Anterior cingulate cortex (tissue), 58 donors: ENCODE measurements around the gene IL7R.

Source experiments
- DNase-seq, 58 donors: peaks; one replicate each; lab custom pipeline; 2025; lab: John Stamatoyannopoulos, UW

The IL7R gene

DNA sequence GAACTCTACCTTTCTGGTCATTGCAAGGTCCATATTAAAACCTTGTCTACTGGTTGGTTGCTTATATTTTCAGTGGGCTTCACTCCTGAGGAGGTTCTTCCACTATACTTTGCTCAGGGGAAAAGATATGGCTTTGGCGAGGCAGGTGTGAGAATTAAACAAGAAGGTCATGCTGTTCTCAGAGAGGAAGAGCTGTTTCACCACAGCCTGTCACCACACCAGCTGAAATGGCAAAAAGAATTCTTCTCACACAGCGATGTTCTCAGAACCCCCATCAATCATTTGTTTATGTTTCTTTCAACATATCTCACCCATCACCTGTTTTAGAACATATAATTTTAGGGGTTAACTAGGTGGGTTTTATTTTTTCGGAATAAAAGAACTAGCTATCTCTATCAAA, 43.1 kb downstream of the IL7R start:
- DNase-seq: no peak

DNA sequence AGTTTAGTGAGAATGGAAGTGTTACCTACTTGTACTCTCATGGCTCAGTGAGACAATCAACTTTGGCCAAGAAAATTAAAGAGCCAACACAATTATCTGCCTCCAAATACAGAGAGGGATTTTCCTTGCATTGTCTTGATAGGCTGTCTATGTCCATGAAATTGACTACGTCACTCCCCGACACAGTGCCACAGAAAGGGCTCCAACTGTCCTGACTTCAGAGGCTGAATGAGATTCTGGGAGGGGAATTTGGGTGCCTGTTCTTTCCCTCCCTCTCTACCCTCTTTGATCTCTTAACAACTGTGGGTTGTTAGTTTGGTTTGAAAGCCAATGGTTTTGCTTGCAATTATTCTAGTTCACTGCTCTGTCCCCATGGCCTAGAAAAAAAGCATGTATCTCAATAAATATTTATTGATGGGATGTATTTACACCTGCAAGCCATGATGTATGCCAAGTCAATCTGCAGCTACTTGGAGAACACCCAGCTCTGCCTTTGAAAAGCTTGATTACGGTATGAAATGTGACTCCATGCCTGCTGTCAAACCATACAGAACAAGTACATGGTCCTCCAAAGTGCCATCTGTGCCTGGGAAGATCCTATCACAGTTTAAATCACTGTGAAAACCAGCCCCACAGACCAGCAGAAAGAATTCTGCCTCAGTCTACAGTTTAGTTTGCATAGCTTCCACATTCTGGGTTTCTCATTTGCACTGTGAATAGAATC, 44.4 kb downstream of the IL7R start:
- DNase-seq: peak in 10 of 58 donors; percentile 2 to 31 (median 10)

DNA sequence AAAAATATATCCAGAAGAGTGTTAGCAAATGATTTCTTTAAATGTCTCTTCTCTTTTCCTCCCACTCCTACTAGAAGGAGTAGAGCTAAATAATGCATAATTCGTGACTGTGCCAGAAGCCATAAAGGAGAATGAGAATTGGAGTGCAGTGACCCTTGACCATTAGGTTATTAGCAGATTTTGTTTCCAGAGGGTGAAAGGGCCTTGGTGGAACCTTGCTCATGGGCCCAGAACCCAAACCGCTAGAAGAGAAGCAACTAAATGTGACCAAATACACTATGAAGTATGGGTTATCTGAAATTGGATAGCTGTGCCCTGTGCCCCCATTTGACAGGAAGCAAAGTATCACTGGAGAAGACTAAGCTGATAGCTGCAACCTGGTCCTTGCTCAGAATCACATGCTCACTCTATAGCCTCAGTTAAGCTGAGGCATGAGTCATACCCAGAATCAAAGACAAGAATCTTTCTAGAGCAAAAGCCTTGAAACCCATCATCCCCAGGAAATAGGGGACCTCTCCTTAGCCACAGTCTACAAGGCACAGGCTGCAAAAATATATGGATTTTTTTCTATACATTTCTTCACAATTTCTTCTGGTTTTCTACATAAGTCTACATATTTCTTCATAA, 45.5 kb downstream of the IL7R start:
- no peak for DNase-seq

DNA sequence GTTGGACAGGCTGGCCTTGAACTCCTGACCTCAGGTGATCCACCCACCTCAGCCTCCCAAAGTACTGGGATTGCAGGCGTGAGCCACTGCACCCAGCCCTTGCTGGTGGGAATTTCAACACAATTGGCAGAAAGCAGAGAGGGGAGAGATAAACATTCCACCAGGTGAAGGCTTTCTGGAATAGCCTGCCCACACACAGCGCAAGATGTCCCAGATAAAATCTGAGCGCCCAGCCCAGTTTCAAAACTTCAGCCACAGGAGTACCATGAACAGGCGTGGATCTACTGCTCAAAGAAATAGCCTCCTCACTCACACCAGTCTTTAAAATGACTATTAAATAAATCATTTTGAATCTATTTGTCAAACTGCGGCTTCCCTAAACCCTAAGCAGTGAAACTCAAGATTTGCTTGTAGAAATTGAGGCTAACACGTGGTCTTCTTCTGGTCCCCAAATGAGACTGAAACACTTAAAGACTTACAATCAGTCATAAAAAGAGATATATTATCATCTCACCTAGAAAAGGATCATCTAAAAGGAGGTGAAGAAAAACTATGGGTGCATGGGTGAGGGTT, 47.0 kb downstream of the IL7R start:
- no peak for DNase-seq

DNA sequence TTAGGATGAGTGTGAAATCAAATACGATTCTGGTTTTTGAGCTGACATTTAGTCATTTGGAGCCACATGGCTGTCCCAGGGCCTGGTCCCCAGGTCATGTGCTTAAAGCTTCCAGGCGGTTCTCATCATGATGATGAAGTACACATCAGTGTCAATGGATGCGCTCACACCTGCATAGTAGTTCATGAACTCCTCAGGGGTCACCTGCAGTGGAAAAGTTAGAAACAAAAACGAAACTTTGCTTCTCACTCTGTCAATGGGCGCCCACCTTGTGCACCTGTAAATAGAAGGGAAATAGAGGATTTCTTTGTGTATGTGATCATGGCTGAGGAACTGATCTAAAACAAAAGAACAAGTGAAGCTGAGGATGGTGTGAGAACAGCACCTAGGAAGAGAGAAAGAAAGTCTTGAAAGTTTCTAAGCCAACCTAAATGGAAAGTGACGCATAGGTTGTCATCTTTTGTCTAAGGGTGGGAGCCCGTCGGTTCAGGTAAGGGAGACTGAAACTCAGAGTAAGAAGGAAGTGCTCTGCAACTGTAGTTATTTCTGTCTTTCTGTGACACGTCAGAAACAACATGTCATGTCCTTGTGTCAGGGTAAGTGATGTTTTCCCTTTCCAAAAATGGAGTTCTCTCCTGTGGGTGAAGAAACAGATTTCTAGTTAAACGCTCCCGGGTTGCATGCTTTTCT, 47.9 kb downstream of the IL7R start:
- no peak for DNase-seq

DNA sequence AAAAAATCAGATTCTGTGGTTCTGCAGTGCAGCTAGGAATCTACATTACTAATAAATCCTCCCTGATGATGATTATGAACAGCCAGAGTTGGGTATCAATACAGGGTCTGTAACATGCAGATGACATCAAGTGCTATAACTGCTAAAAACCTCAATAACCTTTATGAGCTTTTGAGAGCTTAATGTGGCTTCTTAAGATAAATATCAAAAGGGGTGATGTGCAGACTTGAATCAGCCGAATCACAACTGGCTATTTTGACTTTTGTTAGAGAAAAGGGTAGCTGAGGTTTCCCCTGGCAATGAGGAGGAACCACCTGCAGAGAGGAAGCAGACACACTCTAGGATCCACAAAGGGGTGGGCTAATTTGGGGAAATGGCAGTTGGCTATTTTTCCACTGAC, 51.5 kb downstream of the IL7R start:
- no peak for DNase-seq

DNA sequence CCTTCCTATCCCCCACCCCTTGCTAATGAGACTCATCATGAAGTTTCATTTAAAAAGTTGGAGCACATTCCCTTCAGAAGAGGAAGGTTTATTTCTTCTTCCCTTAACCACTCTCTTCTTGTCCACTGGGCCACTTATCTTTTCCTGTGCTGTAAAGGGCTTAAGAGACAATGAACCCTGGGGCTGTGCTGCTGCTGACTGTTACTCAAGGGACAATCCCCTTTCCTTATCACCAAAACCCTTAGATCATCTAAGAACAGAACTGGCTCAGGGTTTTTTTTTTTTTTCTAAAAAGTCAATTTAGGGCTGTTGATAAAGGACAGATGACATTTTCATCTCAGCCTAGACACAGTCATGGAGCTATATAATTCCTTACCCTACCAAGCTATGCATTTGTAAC, 52.1 kb downstream of the IL7R start:
- no peak for DNase-seq

DNA sequence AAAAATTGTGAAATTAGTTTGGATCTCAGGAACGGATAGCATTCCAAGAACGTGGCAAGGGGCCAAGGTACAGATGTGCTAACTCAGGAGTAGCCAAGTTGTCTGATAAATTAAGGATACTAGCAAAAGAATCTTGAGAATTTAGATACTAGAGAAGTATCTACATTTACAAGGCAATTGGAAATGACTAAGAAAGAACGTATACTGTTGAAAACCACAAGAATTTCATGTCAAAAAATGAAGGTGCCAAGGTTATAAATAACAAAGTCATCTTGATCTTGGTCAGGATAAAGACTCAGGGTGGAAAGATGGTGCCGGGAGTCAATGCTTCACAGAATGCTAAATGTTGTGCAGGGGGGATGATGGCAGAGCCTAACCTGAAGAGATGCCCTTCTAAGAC, 62.5 kb downstream of the IL7R start:
- DNase-seq: no peak

DNA sequence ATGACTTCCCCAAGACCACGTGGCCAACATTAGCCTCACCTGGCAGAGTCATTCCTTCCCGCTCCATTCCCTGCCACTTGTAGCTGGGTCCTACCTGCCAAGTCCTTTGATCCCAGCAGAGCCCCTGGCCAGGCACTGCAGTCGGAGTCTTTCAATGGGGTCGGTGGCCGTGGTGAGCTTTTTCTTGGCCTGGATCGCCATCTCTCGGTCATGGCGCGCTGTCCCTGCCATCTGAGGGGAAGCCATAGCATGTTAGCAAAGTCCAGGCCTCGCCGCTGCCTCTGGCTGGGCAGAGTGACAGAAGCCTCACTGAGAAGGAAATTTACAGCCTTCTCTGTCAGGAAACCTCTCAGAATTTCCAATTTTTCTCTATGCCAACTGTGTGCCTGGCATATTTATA, 64.2 kb downstream of the IL7R start:
- peak in 23 of 58 donors; percentile 5 to 46 (median 12) for DNase-seq

DNA sequence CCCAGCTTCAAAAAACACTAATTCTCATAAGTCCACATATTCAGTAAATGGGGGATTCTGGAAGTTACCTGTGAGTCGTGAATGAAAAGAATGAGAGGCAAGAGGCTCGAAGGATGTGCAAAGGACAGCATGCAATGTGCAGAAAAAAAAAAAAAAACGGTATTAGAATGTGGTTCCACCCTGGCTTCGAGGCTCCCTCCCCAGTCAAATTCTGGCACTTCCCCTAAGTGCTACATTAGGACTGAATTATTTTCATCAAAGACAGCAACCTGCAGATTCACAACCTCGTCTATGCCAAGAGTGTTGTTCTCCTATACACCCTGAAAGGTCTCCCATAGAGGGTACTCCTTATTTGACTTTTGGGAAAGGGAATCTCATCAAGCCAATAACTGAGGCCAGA, 65.2 kb downstream of the IL7R start:
- DNase-seq: no peak

DNA sequence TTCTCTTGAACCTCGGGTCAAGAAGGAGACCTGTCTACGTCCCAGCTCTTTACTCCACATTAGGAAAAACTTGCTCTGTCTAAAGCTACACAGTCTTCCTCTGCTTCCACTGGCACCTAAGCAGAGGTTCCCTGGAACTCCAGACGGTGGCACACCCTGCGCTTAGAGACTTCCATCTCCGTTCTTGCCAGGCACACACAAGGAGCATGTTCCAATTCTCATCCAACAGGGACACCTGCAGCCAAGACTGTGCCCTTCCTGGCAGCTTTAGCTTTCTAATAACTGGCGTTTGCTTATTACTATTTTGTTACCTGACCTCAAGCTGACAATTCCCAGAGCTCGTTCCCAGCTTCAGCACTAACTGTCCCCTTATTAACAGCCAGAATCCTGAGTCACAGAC, 65.8 kb downstream of the IL7R start:
- DNase-seq: no peak

DNA sequence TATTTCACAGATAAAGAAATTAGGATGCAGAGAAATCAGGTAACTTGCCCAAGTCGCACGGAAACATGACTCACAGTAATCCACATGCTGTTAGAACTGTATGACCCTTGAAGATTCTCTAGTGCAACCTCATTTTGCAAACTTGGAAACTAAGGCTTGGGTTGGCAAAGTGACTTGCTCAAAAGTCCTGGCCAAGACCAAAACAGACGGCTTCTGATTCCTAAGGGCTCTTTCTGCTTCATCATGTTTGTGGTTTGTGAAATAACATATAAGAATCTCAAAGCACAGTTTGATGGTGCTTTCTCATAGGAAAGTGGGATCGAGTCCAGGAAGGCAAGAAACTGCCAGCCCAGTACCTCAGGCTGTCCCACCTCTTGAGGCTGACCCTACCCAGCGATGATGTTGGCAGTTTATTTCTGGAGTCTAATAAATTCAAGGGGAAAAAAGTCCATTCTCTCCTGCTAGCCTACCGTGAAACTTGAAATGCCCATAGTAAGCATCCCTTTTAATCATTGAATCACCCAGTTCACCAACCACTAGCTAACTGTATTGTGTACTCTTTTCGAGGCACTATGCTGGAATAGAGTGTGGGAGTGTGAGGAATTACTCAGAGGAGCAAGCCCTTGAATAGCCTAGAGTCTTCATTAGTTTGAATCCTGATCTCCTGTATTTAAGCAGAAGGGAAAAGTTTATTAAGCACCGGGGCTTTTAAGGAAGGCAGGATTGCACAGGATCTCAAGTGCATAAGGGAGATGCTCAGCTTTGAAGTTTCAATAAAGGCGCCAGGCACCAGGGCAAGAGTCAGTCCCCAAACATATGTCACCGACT, 67.6 kb downstream of the IL7R start:
- no peak for DNase-seq

DNA sequence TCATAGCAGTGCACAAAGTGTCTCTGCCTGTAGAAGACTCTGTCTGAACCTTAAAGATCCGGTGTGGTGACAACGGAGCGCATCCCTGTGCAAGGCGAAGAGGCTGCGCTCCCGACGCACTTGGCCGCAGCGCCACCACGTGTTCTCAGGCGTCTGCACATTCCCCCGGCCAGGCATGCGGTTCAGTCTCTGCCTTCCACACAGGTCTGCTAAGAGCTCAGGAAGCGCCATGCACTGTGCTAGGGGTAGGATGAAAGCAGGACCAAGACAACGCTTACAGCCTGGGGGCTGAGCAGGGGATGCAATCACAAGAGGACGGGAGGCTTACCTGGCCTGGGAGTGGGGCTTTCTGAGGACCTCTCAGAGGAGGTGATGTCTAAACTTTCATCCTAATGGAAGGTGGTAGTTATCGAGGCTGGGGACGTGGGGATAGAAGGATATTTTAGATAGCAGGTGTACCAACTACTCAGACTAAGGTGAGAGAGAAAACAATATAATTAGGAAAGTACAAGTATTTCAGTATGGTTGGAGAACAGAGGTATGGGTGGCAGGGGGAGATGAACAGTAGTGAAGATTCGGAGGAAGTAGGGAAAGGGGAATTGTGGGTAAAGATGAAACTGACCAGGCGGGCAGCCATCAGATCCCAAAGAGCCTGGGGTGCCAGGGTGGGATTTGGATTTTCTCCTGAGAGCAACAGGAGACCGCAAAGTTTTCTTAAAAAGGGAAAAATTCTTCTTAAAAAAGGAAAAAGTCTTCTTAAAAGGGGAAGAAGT, 68.4 kb downstream of the IL7R start:
- DNase-seq: peak in 55 of 58 donors; percentile 10 to 79 (median 50)

DNA sequence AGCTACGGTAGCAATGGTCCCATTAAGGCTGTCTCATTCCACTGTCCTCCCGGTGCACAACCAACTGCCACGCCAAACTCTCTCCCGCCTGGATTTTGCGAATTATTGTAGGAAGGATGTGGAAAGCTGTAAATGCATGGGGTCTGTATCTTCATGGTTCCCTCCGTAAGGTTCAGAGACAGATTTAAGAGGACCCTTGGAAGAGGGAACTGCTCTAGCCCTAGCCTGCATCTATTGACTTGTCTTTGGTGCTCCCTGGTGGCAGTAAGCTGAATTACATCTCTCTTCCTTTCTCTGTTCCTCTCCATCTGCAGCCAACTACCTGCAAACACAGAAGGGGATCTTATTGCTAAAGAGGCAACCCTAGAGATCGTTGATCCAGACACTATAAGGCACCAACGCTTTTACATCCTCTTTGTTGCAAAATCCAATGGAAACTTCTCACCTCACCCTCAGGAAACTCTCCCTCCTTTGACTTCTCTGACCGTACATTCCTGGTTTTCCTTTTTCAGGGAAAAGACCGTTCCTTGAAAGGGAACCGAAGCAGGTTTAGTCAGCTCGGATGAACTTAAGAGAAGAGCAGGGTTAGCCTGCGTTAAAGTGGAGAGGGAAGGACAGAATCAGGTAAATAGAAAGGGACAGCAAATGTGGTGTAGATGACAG, 69.8 kb downstream of the IL7R start:
- DNase-seq: peak in 47 of 58 donors; percentile 5 to 77 (median 35)
